HK-2 (cell line): ENCODE measurements around the gene PPIP5K1.
A peak's percentile ranks its signal among the peaks of the same experiment; 100 is the strongest.

Source experiments
- DNase-seq: peaks from one replicate; pipeline ENCODE4 v3.0.0-alpha.2; 2018; ENCODE audit not compliant: unreplicated experiment

The PPIP5K1 gene

DNA sequence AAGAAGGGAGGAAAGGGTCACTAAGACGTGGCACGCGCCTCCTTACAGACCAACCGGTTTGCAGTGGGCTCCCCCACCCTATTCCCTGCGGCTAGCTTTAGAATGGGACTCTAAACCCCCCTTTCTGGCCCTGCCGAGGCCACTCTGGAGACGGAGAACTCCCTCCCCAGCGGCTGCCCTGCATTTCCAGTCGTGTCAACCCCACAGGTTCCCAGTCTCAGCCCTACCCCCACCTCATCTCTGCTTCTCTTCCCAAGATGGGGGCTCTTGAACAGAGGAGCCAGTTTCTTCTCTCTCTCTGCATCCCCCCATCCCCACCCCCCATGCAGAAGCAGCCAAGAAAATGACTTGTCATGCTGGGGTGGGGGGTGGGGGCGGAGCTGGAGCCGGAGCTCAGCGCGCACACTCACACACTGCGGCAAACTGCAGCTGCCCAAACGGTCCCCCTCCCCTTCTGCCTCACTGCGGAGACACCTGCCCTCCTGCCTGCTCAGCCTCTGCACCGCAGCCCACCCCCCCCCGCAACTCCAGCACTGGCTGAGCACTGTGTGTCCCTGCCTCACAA, 71.7 kb downstream of the PPIP5K1 start:
- no peak for DNase-seq

DNA sequence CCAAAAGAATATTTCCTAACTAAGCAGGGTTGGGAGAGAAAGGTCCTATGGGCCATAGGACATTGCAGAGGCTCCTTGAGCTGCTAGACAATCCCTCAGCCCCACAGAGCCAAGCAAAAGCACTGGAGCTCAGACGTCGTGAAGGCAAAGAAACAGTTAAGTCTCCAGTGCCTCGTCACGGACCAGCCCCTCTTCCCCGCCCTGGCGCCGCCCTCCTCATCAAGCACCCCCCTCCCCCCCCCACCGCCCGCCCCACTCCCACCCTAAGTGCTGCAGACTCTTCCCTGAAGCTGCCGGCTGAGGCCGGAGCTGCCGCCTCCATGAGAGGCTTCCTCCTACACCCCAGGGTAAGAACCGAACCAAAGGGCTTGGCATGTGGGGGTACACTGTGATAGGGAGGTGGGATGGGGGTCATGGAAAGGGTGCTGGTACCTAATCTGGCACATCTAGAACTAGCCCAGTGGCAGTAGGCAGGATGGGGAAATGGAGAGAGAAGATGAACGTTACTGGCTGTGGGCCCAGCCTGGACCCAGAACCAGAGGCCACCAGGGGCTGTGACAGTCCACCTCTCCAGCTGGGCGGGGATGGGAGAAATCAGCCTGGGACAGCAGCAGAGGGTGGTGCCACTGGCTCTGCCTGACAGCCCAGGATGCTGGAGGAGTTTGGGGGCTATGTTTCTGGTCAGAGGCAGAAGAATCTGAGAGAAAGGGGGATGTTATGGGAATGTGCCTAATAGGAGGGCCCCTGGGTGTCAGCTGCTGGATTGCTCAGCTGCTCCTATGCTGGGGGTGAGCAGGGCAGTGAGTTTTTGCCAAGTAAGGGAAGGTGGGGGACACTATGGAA, 72.4 kb downstream of the PPIP5K1 start, which contains the start of gene MAP1A:
Gene MAP1A, plus strand, starts transcription at position 255 of the 843 bp plus-strand sequence. CDS start 3,866 bp downstream, outside the sequence.
- DNase-seq: no peak

DNA sequence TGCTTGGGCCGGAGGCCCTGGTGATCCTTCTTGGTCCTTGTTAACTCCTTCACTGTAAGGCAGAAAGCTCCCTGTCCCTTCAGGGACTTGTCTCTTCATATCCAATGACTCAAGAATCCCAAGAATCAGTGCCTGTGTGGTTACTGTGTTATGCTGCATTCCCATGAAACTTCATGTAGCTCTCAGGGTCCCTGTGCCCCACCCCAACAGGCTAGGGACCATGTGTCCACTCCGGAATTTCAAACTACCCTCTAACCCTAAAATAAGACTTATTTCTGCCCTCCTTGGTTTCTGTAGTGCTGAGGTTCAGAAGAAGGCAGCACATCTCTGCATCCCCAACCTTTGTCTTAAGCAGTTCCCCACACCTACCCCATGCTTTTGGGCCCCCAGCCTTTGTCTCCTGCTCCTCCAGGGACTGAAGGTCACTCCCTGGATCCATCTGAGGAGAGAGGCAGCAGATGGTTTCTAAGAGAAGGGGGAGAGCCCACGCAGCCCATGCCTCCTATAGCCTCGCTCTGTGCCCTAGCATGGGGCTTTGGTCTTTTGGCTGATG, 73.1 kb downstream of the PPIP5K1 start:
- DNase-seq: no peak

DNA sequence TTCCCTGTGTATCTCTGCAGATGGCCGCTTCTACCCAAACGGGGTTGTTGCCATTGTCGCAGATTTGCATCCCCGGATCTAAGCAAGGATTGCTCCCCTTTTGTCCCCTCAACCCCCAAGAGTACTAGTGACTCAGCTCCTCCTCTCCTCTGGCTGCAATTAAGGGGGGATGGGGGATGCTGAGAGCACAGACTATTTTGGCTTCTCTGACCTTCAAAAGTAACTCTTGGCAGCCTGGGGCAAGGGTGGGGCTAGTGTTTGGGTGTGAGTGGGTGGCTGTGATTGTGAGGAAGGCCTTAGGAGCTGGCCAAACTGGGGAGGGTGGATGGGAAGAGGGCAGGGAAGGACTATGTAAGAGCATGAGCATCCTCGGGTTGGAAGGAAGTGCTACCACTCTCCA, 73.8 kb downstream of the PPIP5K1 start:
- no peak for DNase-seq

DNA sequence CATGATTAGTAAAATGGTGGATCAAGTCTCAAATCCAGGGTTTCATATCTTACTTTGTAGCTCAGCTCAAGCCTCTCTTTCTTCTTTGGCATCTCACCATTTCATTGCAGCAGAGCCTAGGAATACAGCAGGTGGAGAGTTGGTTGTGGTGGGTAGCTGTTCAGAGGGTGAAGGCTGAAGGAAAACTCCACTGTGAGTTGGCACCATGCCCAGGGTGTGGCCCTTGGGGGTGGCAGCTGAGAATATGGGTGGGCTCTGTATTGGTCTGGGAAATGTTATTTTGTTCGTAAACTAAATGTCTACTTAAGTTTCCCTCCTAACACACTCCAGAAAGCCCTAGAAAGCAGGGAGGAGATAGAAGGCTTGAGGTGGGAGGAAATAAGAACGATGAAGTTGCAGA, 74.3 kb downstream of the PPIP5K1 start:
- DNase-seq: no peak

DNA sequence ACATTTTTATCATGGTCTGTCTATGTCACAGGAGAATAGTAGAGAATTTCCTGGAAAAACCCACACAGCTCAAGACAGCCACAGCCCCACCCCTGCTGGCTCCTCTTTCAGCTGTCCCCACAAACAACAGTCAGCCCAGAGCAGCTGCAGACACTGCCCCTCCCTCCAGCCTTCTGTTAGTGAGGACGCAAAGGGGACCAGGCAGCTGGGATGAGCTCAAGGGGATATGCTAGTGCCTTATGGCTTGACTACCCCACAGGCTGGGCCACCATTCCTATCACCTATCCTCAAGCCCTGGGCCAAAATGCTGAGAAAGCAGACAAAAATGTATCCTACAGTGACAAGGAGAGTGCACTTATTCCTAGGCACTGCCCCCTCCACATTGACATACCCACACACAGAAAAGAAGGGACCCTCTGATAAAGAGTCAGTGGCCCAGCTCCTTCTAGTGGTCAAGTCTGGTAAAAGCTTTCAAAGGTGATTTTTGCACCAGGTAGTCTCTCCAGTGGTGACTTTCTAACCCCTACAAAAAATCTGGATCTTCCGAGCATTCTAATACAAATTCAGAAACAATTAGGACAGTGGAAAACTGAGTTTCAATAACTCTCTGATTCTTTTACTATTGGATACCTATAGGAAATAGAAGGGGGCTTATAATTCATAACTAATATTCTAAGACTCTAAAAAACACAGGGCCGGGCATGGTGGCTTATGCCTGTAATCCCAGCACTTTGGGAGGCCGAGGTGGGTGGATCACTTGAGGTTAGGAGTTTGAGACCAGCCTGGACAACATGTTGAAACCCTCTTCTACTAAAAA, 75.6 kb downstream of the PPIP5K1 start:
- DNase-seq: no peak

DNA sequence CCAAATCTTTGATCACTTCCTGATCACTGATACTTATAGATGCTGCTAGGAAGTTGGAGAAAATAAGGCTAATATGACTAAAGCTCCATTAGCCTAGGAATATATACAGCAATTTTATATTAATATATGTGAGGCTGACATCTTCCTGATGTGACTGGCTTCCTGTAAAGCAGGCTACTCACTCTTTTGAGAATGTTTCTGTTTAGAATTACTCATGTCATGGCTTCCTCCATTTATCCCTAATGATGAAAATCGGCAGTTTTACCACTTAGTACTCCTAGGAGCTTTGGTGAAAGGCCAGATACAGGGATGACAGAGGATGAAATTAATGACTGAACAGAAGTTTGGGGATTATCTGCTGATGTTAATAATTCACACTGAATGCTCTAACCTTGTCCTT, 76.5 kb downstream of the PPIP5K1 start:
- DNase-seq: no peak

DNA sequence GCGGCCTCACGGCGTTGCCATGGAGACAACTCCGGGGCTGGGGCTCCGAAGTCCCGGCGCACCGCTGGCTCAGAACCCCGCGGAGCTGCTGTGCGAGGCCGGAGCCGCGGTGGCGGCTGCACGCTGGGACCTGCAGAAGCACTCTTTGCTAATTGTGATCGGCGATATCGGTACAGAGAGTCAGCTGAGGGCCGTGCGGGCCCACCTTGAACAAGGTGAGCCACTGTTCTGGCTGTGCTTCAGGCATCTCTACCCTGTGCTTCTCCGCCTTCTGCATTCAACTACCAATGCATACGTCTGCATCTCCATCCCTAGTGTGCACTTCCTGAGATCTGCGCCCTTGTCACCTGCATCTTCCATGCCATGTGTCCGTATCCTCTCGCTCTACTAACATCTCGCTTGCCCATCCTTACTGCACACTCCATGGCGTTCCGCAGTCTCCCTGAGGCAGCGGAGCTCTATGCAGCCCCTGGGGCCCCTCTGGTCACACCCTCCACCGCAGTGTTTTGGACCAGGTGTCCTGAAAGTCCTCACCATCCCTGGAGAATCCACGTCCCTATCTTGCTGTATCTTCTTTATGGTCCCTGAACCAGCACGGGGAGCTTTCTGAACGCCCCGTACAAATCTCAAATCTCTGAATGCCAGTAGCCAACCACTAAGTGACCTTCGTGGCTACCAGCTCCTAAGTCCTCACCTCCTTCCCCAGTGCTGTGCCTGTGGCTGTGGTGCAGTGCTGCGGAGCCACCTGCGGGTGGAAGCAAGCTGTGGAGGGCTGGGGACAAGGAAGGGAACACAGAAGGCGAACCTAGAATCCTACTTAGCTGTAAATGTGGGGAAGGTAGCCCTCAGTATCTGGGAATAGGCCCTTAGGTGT, 78.8 kb downstream of the PPIP5K1 start:
- no peak for DNase-seq

DNA sequence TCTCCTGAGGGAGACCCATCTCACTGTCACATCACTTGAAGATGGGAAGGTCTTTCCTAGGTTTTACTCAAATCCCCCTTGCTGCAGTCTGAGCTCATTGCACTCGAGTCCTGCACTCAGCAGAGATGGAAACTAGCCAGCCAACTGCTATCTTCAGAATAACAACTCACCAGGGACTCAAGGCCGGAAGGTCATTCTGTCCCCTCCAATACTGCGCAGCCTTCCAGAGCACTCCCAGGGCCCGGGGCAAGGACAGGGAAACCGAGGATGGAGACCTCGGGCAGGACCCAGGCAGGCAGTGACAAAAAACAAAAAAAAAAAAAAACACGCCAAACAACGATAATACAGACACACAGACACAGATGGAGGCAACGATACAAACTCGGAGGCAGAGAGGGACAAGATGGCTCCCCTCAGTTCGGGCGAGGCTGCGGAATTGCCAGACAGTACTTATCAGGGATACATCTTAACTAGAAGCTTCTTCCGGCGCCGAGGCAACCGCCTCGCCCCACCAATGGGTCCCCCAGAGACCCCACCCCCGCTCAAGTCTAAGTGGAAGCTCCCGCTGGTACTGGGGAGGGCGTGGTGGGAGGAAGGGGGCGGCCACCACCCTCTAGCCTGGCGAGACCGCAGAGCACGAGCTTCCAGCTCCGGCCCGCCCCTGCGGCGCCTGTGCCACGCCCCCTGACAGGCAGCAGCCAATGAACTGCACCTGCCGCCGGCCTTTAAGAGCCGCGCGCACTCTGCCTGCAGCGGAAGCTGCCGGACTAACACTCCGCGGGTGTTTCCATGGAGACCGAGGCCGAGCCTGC, 79.6 kb downstream of the PPIP5K1 start:
- DNase-seq: peak; percentile 93

DNA sequence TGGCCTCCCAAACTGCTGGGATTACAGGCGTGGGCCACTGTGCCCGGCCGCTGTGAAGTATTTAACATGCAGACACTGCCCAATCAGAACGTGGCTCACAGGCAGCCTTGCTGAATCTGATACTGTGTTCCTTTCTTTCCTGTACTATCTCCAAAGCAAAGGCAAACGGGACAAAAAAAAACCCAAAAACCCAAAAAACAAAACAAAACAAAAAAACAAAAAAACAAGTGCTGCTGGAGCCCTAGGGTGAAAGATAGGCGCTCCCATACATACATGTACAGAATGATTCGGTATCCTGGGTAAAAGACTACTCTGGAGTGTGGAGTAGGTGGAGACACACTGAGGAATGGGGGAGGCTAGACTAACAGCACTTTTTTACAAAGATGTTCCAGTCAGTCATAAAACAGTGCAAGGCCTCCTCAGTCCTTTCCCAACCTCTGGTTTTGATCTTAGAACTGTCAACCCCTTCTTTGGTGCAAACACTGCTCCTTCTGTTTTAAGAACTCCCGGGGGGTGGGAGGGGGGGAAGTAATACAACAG, 80.3 kb downstream of the PPIP5K1 start:
- no peak for DNase-seq

DNA sequence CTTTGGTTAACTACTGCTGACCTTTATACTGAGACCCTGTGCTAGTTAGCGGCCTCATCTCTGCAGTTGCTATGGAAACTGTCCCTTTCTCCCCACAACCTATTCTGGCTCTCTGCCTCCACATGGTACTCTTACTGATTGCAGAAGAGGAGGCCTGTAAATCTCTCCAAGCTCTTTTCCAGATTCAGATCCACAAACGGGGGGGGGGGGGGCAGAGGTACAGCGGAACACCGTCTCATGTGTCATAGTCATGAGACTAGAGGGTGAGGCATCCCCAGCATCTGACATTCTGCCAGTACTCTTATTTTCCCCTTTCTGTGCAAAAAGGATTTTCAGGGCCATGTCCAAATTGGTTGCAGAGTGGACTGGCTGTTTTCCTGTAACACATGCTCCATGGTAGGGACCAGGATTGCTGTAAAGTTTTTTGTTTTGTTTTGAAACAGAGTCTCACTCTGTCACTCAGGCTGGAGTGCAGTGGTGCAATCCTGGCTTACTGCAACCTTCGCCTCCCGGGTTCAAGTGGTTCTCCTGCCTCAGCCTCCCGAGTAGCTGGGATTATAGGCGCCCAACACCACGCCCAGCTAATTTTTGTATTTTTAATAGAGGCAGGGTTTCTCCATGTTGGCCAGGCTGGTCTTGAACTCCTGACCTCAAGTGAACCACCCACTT, 80.9 kb downstream of the PPIP5K1 start:
- no peak for DNase-seq

DNA sequence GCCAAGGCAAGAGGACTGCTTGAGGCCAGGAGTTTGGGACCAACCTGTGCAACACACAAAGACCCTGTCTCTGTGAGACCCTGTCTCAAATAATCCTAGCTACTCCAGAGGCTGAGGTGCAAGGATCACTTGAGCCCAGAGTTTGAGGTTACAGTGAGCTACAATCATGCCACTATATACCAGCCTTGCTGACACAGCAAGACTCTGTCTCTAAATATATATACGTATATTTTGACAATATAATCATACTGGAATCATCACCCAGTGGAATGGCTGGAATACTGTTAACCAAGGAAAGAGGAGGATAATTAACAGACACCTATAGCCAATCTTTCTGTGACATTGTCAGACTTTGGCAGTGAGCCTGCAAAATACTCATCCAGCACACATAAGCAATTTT, 81.6 kb downstream of the PPIP5K1 start:
- DNase-seq: no peak

DNA sequence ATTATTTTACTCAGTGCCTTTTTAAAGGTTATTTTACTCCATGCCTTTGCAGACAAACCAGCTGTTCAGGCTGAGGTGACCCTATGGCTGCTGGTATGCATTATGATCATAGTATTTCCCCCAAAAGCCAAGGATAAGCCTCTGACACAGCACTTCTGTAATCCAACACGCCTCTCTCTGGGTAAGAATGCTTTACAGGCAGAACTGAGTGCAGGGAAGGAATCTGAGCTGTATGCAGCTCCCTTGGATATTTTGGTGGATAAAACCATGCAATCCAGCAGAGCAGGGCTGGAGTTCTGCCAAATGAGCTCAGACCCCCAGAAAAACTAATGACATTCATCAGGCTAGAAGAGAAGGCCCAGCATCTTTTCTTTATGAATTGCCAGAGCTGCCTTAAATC, 84.3 kb downstream of the PPIP5K1 start:
- DNase-seq: no peak

DNA sequence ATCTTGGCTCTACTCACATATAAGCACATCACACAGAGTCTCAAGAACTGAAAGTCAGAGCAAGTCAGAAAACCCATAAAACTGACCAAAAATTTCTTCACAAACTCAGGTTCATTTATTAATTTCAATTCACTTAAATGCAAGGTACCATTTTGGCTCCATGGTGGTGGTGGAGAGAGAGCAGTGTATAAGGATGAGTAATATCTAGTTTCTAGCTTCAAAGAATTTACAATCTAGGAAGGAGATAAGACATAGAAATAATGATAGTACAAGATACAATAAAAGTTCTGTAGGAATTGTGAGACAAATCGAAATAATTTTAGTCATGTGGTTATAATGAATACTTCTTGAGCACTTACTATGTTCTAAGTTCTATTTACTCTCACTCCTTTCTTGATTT, 90.4 kb downstream of the PPIP5K1 start:
- no peak for DNase-seq

DNA sequence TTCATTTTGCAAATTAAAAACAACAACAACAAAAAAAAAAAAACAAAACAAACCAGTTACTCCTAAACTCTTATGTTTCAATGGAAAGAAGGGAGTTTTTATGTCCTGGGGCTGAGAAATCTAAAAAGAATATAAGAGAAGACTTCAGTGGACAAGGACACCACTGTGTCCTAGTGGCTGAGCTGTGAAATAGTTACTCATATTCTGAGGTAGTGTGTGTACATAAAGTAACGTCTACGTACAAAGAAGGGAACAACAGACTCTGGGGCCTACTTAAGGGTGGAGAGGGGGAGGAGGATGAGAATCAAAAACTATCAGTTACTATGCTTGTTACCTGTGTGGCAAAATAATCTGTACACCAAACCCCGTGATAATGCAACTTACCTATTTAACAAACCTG, 91.0 kb downstream of the PPIP5K1 start:
- no peak for DNase-seq

DNA sequence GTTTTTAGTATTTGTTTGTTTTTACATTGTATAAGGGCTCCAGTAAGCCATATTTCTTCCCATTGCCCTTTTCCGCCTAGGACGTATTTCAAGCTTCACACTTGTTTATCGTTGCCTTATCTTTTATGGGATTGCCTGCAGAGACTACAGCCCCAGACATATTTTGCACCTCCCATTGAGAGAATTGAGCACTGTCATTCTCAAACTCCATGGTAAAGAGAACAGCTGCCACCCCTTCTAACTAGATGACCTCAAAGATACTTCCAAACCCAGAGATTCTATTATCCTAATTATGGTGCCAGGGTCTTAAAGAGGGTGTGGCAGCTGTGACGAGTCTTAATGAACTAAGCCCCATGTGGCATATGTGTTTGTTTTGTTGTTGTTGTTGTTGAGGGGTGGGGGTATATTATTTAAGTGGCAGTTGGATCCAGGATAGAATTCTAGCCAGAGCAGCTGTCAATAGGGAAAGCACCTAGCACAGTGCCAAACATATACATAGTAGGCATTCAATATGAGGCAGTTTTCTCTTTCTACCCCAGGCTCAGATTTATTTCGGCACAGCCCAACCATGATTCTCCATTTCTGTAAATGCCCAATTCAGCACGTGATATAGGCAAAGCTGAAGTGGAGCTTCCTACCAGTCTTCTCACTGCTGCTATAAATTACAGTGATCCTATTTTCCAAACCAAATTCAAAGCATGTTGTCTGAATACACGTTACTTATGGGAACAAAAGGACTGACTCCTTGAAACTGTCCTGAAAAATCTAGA, 96.1 kb downstream of the PPIP5K1 start:
- no peak for DNase-seq

DNA sequence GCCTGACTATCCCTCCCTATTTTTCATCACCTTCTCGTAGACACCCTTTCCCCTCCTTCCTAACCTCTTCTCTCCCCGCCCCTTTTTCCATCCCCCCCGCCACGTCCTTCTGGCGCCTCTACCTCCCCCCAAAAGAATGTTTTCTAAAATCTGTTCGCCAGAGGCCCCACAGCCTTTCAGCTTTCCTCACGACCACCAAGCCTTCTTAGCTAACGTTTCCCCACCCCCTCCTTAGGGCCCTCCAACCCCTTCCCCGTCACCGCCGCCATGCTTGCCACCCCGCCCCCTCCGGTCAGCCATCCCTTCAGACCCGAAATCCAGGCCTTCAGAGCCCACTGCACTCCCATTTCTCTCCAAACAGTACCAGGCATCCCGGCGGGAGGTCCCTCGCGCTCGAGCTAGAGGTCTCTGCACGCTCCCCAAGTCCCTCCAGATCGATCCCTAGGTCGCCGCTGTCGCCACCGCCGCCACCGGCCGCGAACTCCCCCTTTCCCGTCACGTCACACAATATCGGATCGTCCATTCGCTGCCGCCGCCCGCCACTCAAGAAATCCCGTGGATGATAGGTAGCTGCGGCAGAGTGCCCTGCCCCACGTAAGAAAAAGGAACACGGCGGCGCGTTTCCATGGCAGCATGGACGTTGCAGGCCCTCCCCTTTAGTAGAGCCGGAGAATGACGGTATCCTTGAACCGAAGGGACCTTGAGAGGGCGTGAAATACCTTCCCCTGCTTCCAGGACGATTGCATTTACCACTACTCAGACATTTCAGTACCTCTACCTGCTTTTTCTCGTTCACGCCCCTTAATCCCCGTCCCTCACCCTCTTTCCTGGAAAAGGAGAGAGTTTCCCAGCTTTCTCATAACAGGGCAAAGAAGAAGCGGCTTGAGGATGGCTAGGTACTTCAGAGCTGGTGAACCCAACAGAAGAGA, 97.1 kb downstream of the PPIP5K1 start, which contains the start of gene TP53BP1:
Gene TP53BP1, minus strand, starts transcription at position 484 of the 929 bp plus-strand sequence. Its CDS starts 113 bp downstream, at position 371.
- peak; percentile 89 for DNase-seq

DNA sequence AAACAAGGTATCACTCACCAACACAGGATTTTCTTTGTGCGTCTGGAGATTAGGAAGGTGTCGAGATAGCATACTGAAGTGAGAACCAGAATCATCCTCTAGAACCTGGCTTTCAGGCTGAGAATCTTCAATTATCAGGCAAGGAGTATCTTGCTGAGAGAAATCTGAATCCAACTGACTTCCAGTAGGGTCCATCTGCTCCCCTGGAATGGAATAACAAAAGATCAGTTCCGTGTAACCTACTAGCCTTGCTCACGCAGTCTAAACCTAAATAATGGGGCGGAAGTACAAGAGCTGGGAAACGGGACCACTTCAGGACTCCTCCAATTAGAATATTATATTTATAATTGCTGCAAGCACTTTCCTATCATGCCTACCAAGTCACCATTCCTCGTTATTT, 97.7 kb downstream of the PPIP5K1 start:
- no peak for DNase-seq
